H9 (cell line): Measurements from ENCODE around the gene DUSP14. TPM values are rescaled to one million over a fixed set of nuclear protein-coding genes. Genes with fewer than 3 reads are reported as not detected.
A peak's percentile ranks its signal among the peaks of the same experiment; 100 is the strongest.

ENCODE experiments used
- DNase-seq: peaks from one replicate; pipeline ENCODE4 v3.0.0-alpha.2; 2017
- H2AFZ ChIP-seq: one replicate; pipeline ENCODE4 v1.6.1; 2013; ENCODE audit warnings: mild to moderate bottlenecking, low read length, control low read depth, moderate library complexity
- H2AK5ac ChIP-seq: 2 replicates; pipeline ENCODE4 v1.6.1; 2013; ENCODE audit warnings: low read length, control low read depth, mixed read lengths; ENCODE audit not compliant: insufficient read length
- H2BK120ac ChIP-seq: one replicate; pipeline ENCODE4 v1.6.1; 2013; ENCODE audit warnings: low read depth, mild to moderate bottlenecking, low read length, control low read depth, inconsistent platforms; ENCODE audit not compliant: poor library complexity, severe bottlenecking
- H2BK12ac ChIP-seq: 2 replicates; pipeline ENCODE4 v1.6.1; 2013; ENCODE audit warnings: low read length, control low read depth, mixed read lengths, low read depth; ENCODE audit not compliant: insufficient read length
- H2BK15ac ChIP-seq: 2 replicates; pipeline ENCODE4 v1.6.1; 2013; ENCODE audit warnings: low read depth, low read length, control low read depth
- H2BK20ac ChIP-seq: one replicate; pipeline ENCODE4 v1.6.1; 2013; ENCODE audit warnings: low read depth, mild to moderate bottlenecking, low read length, control low read depth, inconsistent platforms; ENCODE audit not compliant: poor library complexity, severe bottlenecking
- H2BK5ac ChIP-seq: 2 replicates; pipeline ENCODE4 v1.6.1; 2013; ENCODE audit warnings: low read length, control low read depth, mixed read lengths; ENCODE audit not compliant: insufficient read length
- H3K14ac ChIP-seq: 2 replicates; pipeline ENCODE4 v1.6.1; 2013; ENCODE audit warnings: low read length, control low read depth; ENCODE audit not compliant: insufficient read depth
- H3K18ac ChIP-seq: 2 replicates; pipeline ENCODE4 v1.6.1; 2013; ENCODE audit warnings: low read depth, mild to moderate bottlenecking, mixed read lengths, low read length, control low read depth; ENCODE audit not compliant: insufficient read length
- H3K23ac ChIP-seq: 2 replicates; pipeline ENCODE4 v1.6.1; 2013; ENCODE audit warnings: low read length, control low read depth, mixed read lengths, low read depth; ENCODE audit not compliant: insufficient read length
- H3K23me2 ChIP-seq: 2 replicates; pipeline ENCODE4 v1.6.1; 2013; ENCODE audit warnings: low read depth, mild to moderate bottlenecking, mixed read lengths, low read length, control low read depth; ENCODE audit not compliant: insufficient read length, poor library complexity, severe bottlenecking
- H3K27ac ChIP-seq: 2 replicates; pipeline ENCODE4 v1.5.1; 2013; ENCODE audit warnings: low read length, control low read depth, mixed read lengths, low read depth; ENCODE audit not compliant: insufficient read length
- H3K27me3 ChIP-seq: 2 replicates; pipeline ENCODE4 v1.6.1; 2013; ENCODE audit warnings: low read length, control low read depth, inconsistent platforms; ENCODE audit not compliant: insufficient read depth
- H3K4ac ChIP-seq: 2 replicates; pipeline ENCODE4 v1.6.1; 2013; ENCODE audit warnings: low read depth, mild to moderate bottlenecking, control low read depth, inconsistent platforms, low read length, moderate library complexity
- H3K4me1 ChIP-seq: 2 replicates; pipeline ENCODE4 v1.6.1; 2013; ENCODE audit warnings: low read length, control low read depth, inconsistent platforms; ENCODE audit not compliant: insufficient read depth
- H3K4me2 ChIP-seq: 2 replicates; pipeline ENCODE4 v1.6.1; 2013; ENCODE audit warnings: low read length, control low read depth, mixed read lengths; ENCODE audit not compliant: insufficient read length, insufficient read depth
- H3K56ac ChIP-seq: 2 replicates; pipeline ENCODE4 v1.6.1; 2013; ENCODE audit warnings: low read depth, mild to moderate bottlenecking, mixed read lengths, low read length, control low read depth; ENCODE audit not compliant: insufficient read length
- H3K79me1 ChIP-seq: 2 replicates; pipeline ENCODE4 v1.6.1; 2013; ENCODE audit warnings: low read depth, mild to moderate bottlenecking, moderate library complexity, low read length, control low read depth, inconsistent platforms; ENCODE audit not compliant: insufficient read depth, poor library complexity, severe bottlenecking
- H3K79me2 ChIP-seq: 2 replicates; pipeline ENCODE4 v1.6.1; 2013; ENCODE audit warnings: low read length, control low read depth, inconsistent platforms; ENCODE audit not compliant: insufficient read depth
- H3K9ac ChIP-seq: 2 replicates; pipeline ENCODE4 v1.6.1; 2013; ENCODE audit warnings: low read length, control low read depth, mixed read lengths; ENCODE audit not compliant: insufficient read length; ENCODE audit errors: extremely low read depth
- H3K9me3 ChIP-seq: one replicate; pipeline ENCODE4 v1.6.1; 2013; ENCODE audit warnings: low read depth, low read length, inconsistent platforms; ENCODE audit not compliant: control insufficient read depth
- H3T11ph ChIP-seq: one replicate; pipeline ENCODE4 v1.6.1; 2013; ENCODE audit warnings: mild to moderate bottlenecking, low read length, control low read depth, inconsistent platforms
- H4K20me1 ChIP-seq: one replicate; pipeline ENCODE4 v1.6.1; 2013; ENCODE audit not compliant: control insufficient read depth, insufficient read length, insufficient read depth
- H4K5ac ChIP-seq: 2 replicates; pipeline ENCODE4 v1.6.1; 2013; ENCODE audit warnings: low read depth, mild to moderate bottlenecking, mixed read lengths, low read length, control low read depth; ENCODE audit not compliant: insufficient read length
- H4K8ac ChIP-seq: replicated peaks from 2 replicates; pipeline ENCODE4 v1.6.1; 2013; ENCODE audit warnings: low read length, control low read depth, mixed read lengths, low read depth; ENCODE audit not compliant: insufficient read length
- H4K91ac ChIP-seq: 2 replicates; pipeline ENCODE4 v1.6.1; 2013; ENCODE audit warnings: low read depth, mild to moderate bottlenecking, moderate library complexity, mixed read lengths, low read length, control low read depth; ENCODE audit not compliant: insufficient read length
- H3K27ac Mint-ChIP-seq, 3 experiments: 2 replicates in 2 of 3; 3 replicates in 1 of 3; pipeline ENCODE4 v1.8.0; 2020 to 2021; ENCODE audit warnings: mixed read lengths in 3 of 3, mild to moderate bottlenecking in 1 of 3, moderate library complexity in 1 of 3
- H3K27me3 Mint-ChIP-seq: 2 replicates; pipeline ENCODE4 v1.8.0; 2021; ENCODE audit warnings: low read depth, mild to moderate bottlenecking, moderate library complexity, mixed read lengths
- H3K36me3 Mint-ChIP-seq, 3 experiments: 2 replicates in 2 of 3; 3 replicates in 1 of 3; pipeline ENCODE4 v1.8.0; 2020 to 2021; ENCODE audit warnings: low read depth in 3 of 3, mixed read lengths in 3 of 3; ENCODE audit not compliant: insufficient read depth in 1 of 3
- H3K4me1 Mint-ChIP-seq, 2 experiments: 2 replicates each; pipeline ENCODE4 v1.8.0; 2020; ENCODE audit warnings: mixed read lengths in 2 of 2
- H3K4me3 Mint-ChIP-seq, 2 experiments: 2 replicates in 1 of 2; 3 replicates in 1 of 2; pipeline ENCODE4 v1.8.0; 2020 to 2021; ENCODE audit warnings: mild to moderate bottlenecking in 2 of 2, mixed read lengths in 2 of 2, moderate library complexity in 1 of 2
- H3K9me3 Mint-ChIP-seq, 2 experiments: 2 replicates in 1 of 2; 3 replicates in 1 of 2; pipeline ENCODE4 v1.8.0; 2020; ENCODE audit warnings: mild to moderate bottlenecking in 2 of 2, mixed read lengths in 2 of 2, moderate library complexity in 1 of 2
- WGBS: extraction: QIAGEN DNeasy Blood & Tissue Kit; methylation state at CpG from one replicate; pipeline ENCODE4 v1.1.7; 2013; ENCODE audit warnings: missing lambda C conversion rate, low lambda C conversion rate, mixed read lengths; ENCODE audit not compliant: insufficient read length; ENCODE audit errors: extremely low coverage; 5-methylcytosine and 5-hydroxymethylcytosine counted together
- total RNA-seq: library from RNA; stranded (reverse); gene quantifications from 2 replicates; pipeline ENCODE4 v1.2.1, GENCODE V29; 2021
- TF ChIP-seq, protein P1 (sequence below): fragments of 200-600 bp; sonication (generic); conservative IDR thresholded peaks from 3 replicates; pipeline ENCODE4 v1.8.0; 2021; ENCODE audit warnings: antibody characterized with exemption, mild to moderate bottlenecking

DUSP14 gene
- total RNA-seq, 1 experiment from 2014 or later, result 21.3 TPM

DNA sequence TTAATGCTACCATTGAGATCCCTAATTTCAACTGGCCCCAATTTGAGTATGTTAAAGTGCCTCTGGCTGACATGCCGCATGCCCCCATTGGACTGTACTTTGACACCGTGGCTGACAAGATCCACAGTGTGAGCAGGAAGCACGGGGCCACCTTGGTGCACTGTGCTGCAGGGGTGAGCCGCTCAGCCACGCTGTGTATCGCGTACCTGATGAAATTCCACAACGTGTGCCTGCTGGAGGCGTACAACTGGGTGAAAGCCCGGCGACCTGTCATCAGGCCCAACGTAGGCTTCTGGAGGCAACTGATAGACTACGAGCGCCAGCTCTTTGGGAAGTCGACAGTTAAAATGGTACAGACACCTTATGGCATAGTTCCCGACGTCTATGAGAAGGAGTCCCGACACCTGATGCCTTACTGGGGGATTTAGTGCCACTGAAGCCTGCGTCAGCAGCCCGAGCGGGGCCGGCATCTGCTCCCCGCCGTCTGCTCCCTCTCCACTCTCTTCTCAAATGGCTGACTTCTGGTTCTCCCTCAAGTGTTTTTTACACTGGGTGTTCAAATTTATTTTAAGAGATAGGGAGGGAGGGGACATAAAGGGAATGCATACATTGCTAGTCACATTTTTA, 22.9 kb downstream of the DUSP14 start:
- H3K9me3 Mint-ChIP-seq, result no peaks in the 10 kb centered on the region
- H3K4me3 Mint-ChIP-seq, result no peak overlapping the region
- WGBS, result no CpG with 5 or more reads among the region's 24 CpGs

More for the DNA sequence above, 22.9 kb downstream of the DUSP14 start:
- H3K4me2 ChIP-seq, result no peak overlapping the region
- no peaks in the 10 kb centered on the region for H3K27me3 Mint-ChIP-seq
- H2AFZ ChIP-seq, result no peak overlapping the region
- H3K79me2 ChIP-seq, result peaks cover 5% of the 10 kb centered on the region; the same call in 1 of the 2 replicates
- H3K23ac ChIP-seq, result no peak overlapping the region
- no peaks in the 10 kb centered on the region for H3K4me1 ChIP-seq
- no peak overlapping the region for H3K27ac ChIP-seq
- no peak overlapping the region for H3K4ac ChIP-seq
- no peaks in the 10 kb centered on the region for H3K27me3 ChIP-seq
- no peak overlapping the region for H2BK15ac ChIP-seq
- H2BK120ac ChIP-seq, result no peak overlapping the region
- no peaks in the 10 kb centered on the region for H3K23me2 ChIP-seq
- peak overlapping the region in 1 of 3 experiments; percentile 19; a peak in 2 of 7 replicates for H3K27ac Mint-ChIP-seq
- TF ChIP-seq, protein P1, sequence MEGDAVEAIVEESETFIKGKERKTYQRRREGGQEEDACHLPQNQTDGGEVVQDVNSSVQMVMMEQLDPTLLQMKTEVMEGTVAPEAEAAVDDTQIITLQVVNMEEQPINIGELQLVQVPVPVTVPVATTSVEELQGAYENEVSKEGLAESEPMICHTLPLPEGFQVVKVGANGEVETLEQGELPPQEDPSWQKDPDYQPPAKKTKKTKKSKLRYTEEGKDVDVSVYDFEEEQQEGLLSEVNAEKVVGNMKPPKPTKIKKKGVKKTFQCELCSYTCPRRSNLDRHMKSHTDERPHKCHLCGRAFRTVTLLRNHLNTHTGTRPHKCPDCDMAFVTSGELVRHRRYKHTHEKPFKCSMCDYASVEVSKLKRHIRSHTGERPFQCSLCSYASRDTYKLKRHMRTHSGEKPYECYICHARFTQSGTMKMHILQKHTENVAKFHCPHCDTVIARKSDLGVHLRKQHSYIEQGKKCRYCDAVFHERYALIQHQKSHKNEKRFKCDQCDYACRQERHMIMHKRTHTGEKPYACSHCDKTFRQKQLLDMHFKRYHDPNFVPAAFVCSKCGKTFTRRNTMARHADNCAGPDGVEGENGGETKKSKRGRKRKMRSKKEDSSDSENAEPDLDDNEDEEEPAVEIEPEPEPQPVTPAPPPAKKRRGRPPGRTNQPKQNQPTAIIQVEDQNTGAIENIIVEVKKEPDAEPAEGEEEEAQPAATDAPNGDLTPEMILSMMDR, result no peak
- no peak overlapping the region for H2AK5ac ChIP-seq
- H3K18ac ChIP-seq, result no peak overlapping the region
- no peaks in the 10 kb centered on the region for H3K9me3 ChIP-seq
- no peak overlapping the region for H2BK5ac ChIP-seq
- no peaks in the 10 kb centered on the region for H4K20me1 ChIP-seq
- H3K79me1 ChIP-seq, result no peaks in the 10 kb centered on the region
- H3K56ac ChIP-seq, result no peak overlapping the region
- H4K91ac ChIP-seq, result no peak overlapping the region
- H2BK20ac ChIP-seq, result no peak overlapping the region
- no peak for DNase-seq
- no peak overlapping the region for H3K14ac ChIP-seq
- H3K36me3 Mint-ChIP-seq, result peaks cover 9 to 41% (median 16%) of the 10 kb centered on the region in 3 experiments; a peak in 6 of 7 replicates
- no peak overlapping the region for H2BK12ac ChIP-seq
- no peak overlapping the region for H3T11ph ChIP-seq
- no peak overlapping the region for H4K8ac ChIP-seq
- H4K5ac ChIP-seq, result no peak overlapping the region
- peaks cover 0 to 4% of the 10 kb centered on the region in 2 experiments; a peak in 1 of 4 replicates for H3K4me1 Mint-ChIP-seq
- H3K9ac ChIP-seq, result no peak overlapping the region
